Stimulated activated CD8-positive, alpha-beta memory T cell treated with anti-CD3 and anti-CD28 coated beads, Interleukin-2, amount 100 ng/mL, for 48 hours (primary cell): ENCODE measurements around the gene MCEMP1.

Source experiments
- DNase-seq, 2 donors: peaks; one replicate each; pipeline ENCODE4 v3.0.0-alpha.2; 2020; ENCODE audit warnings: low read depth in 2 of 2

MCEMP1 gene

GRCh38 chr19:7729211-7729610 is 52.3 kb downstream of the MCEMP1 start:
- no peak for DNase-seq
